GM10266 (cell line): ENCODE data around the gene FASN.

Experiments used
- DNase-seq: peaks from one replicate; pipeline ENCODE4 v3.0.0; 2012; ENCODE audit errors: extremely low spot score
- CTCF ChIP-seq: IDR thresholded peaks from 2 replicates; pipeline ENCODE4 v1.5.1; 2012; ENCODE audit warnings: mild to moderate bottlenecking, low read depth; ENCODE audit not compliant: control insufficient read depth, insufficient read depth; ENCODE audit errors: missing control alignments

Gene FASN

GRCh38 chr17:82088838-82089722 lies 9.0 kb downstream of the FASN start:
- no peak for DNase-seq
- TF ChIP-seq CTCF = no peak

GRCh38 chr17:82087961-82088837 lies 9.8 kb downstream of the FASN start:
- no peak for DNase-seq

GRCh38 chr17:82086941-82087906 lies 10.8 kb downstream of the FASN start:
- no peak for TF ChIP-seq CTCF
- DNase-seq = no peak

More at GRCh38 chr17:82087961-82088837, 9.8 kb downstream of the FASN start:
- TF ChIP-seq CTCF = no peak

- no peak for TF ChIP-seq CTCF
- DNase-seq = no peak
Observed at GRCh38 chr17:82085931-82086764, 11.9 kb downstream of the FASN start.

GRCh38 chr17:82085031-82085861 lies 12.8 kb downstream of the FASN start:
- DNase-seq = no peak
- no peak for TF ChIP-seq CTCF
